ENCODE results near the gene B4GALT5. TPM values are rescaled to one million over a fixed set of nuclear protein-coding genes. Genes with fewer than 3 reads are reported as not detected.

B4GALT5 gene
- polyA plus RNA-seq, 1 experiment = 26.7 TPM

- ChIA-PET POLR2A (no interaction called here), CTCF (interaction anchor here (0.6 kb wide), 2 partner anchors 10 to 81 kb away, joined by 3 to 4 read pairs; no protein-coding TSS in a partner anchor)
- TF ChIP-seq CTCF (IDR thresholded peaks at IDR 0.05; ENCODE audit: insufficient read depth, low read depth, low read length) = no peak
- peaks cover 15% of the 10 kb centered on the region for H3K36me3 ChIP-seq (ENCODE audit: control insufficient read depth, insufficient read depth, low read length)
- no peak overlapping the region for H3K4me3 ChIP-seq (ENCODE audit: low read depth, low read length)
- no peak for DNase-seq (ENCODE audit: low read depth)
- no peaks in the 10 kb centered on the region for H3K27me3 ChIP-seq (ENCODE audit: control insufficient read depth, insufficient read depth, low read length)
Observed at GRCh38 chr20:49633643-49634042, 80.0 kb downstream of the B4GALT5 start.

GRCh38 chr20:49633023-49633422 is 80.7 kb downstream of the B4GALT5 start:
- Histone ChIP-seq H3K27me3 (ENCODE audit: control insufficient read depth, insufficient read depth, low read length) (no peaks in the 10 kb centered on the region), H3K36me3 (ENCODE audit: control insufficient read depth, insufficient read depth, low read length) (peaks cover 15% of the 10 kb centered on the region), H3K4me3 (ENCODE audit: low read depth, low read length) (no peak overlapping the region)
- CTCF ChIA-PET = interaction anchor here (0.6 to 1.4 kb wide), 3 partner anchors 9 to 80 kb away, joined by 3 to 5 read pairs (median 4); no protein-coding TSS in a partner anchor
- POLR2A ChIA-PET = no interaction called here
- DNase-seq (ENCODE audit: low read depth) = no peak
- no peak for TF ChIP-seq CTCF (IDR thresholded peaks at IDR 0.05; ENCODE audit: insufficient read depth, low read depth, low read length)

GRCh38 chr20:49631856-49632418 is 81.7 kb downstream of the B4GALT5 start:
- ChIA-PET CTCF (interaction anchor here (0.6 to 1.4 kb wide), 2 partner anchors 20 to 45 kb away, joined by 5 to 6 read pairs; no protein-coding TSS in a partner anchor), POLR2A (interaction anchor here (0.6 kb wide), 1 partner anchor 242 kb away, joined by 9 read pairs; no protein-coding TSS in a partner anchor)
- Histone ChIP-seq H3K4me3 (ENCODE audit: low read depth, low read length) (no peak overlapping the region), H3K27me3 (ENCODE audit: control insufficient read depth, insufficient read depth, low read length) (no peaks in the 10 kb centered on the region), H3K36me3 (ENCODE audit: control insufficient read depth, insufficient read depth, low read length) (peaks cover 14% of the 10 kb centered on the region)
- no peak for DNase-seq (ENCODE audit: low read depth)
- no peak for TF ChIP-seq CTCF (IDR thresholded peaks at IDR 0.05; ENCODE audit: insufficient read depth, low read depth, low read length)

- no peak overlapping the region for H3K4me3 ChIP-seq (ENCODE audit: low read depth, low read length)
- H3K27me3 ChIP-seq (ENCODE audit: control insufficient read depth, insufficient read depth, low read length) = no peaks in the 10 kb centered on the region
- no peak for TF ChIP-seq CTCF (IDR thresholded peaks at IDR 0.05; ENCODE audit: insufficient read depth, low read depth, low read length)
- DNase-seq (ENCODE audit: low read depth) = no peak
- ChIA-PET POLR2A (no interaction called here), CTCF (interaction anchor here (0.7 to 1.4 kb wide), 3 partner anchors 94 to 257 kb away, joined by 3 to 4 read pairs (median 4); no protein-coding TSS in a partner anchor)
- peaks cover 10% of the 10 kb centered on the region for H3K36me3 ChIP-seq (ENCODE audit: control insufficient read depth, insufficient read depth, low read length)
Observed at GRCh38 chr20:49631061-49631716, 82.5 kb downstream of the B4GALT5 start.

GRCh38 chr20:49630396-49630951 is 83.2 kb downstream of the B4GALT5 start:
- no peak for TF ChIP-seq CTCF (IDR thresholded peaks at IDR 0.05; ENCODE audit: insufficient read depth, low read depth, low read length)
- CTCF ChIA-PET = interaction anchor here (1.0 to 1.4 kb wide), 3 partner anchors 20 to 258 kb away, joined by 3 to 4 read pairs (median 3); no protein-coding TSS in a partner anchor
- DNase-seq (ENCODE audit: low read depth) = no peak
- POLR2A ChIA-PET = no interaction called here
- Histone ChIP-seq H3K4me3 (ENCODE audit: low read depth, low read length) (no peak overlapping the region), H3K27me3 (ENCODE audit: control insufficient read depth, insufficient read depth, low read length) (no peaks in the 10 kb centered on the region), H3K36me3 (ENCODE audit: control insufficient read depth, insufficient read depth, low read length) (peaks cover 5% of the 10 kb centered on the region)

Measured in BJ (cell line).